ENCODE measurements around the gene MPG. TPM values are rescaled to one million over a fixed set of nuclear protein-coding genes. Genes with fewer than 3 reads are reported as not detected.

MPG gene
- total RNA-seq, 1 experiment from 2014 or later = 62.8 TPM

DNA sequence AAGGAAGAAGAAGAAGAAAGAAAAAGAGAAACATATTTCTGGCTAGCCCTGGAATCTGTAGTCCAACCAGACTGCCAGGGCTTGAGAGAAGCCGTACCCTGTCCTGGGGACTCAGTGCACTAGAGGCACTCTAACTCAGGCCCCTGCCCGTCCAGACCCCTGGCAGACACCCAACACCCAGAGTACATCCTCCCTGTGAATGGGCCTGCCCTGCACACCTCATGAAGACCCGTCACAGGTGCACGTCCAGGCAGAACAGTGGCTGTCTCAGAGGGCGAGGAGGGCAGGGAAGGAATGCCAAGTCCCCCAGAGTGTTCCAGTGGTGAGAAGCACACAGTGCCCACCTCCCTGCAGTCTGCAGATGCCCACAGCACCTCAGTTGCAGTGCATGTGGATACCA, 23.0 kb downstream of the MPG start:
- peaks cover 47% of the 10 kb centered on the region for H3K36me3 Mint-ChIP-seq (ENCODE audit: insufficient read depth, unreplicated experiment)
- TF ChIP-seq CTCF (IDR thresholded peaks at IDR 0.05; ENCODE audit: unreplicated experiment) = no peak
- CTCF ChIA-PET = no interaction called here

GRCh38 chr16:101586-101985, 23.6 kb downstream of the MPG start:
- CTCF ChIA-PET = interaction anchor here (0.9 to 1.5 kb wide), 3 partner anchors 9 to 36 kb away, joined by 3 to 8 read pairs (median 3); no protein-coding TSS in a partner anchor

More for the DNA sequence above, 23.0 kb downstream of the MPG start:
- Mint-ChIP-seq H3K4me3 (ENCODE audit: unreplicated experiment) (no peak overlapping the region), H3K27me3 (ENCODE audit: insufficient read depth, unreplicated experiment) (no peaks in the 10 kb centered on the region), H3K9me3 (ENCODE audit: unreplicated experiment) (no peaks in the 10 kb centered on the region), H3K27ac (ENCODE audit: low read depth, unreplicated experiment) (no peak overlapping the region), H3K4me1 (ENCODE audit: insufficient read depth, unreplicated experiment) (no peaks in the 10 kb centered on the region)
- BruUV-seq (replicated peaks) = no TSS peak
- intact Hi-C loops (cut with micrococcal nuclease) = no loop called here
- DNase-seq (ENCODE audit: unreplicated experiment) = no peak
- POLR2A ChIA-PET = no interaction called here

GRCh38 chr16:102060-102855, 24.2 kb downstream of the MPG start:
- H3K27me3 Mint-ChIP-seq (ENCODE audit: insufficient read depth, unreplicated experiment) = no peaks in the 10 kb centered on the region
- H3K4me1 Mint-ChIP-seq (ENCODE audit: insufficient read depth, unreplicated experiment) = no peaks in the 10 kb centered on the region

More at GRCh38 chr16:101586-101985, 23.6 kb downstream of the MPG start:
- no peaks in the 10 kb centered on the region for H3K4me1 Mint-ChIP-seq (ENCODE audit: insufficient read depth, unreplicated experiment)
- peaks cover 50% of the 10 kb centered on the region for H3K36me3 Mint-ChIP-seq (ENCODE audit: insufficient read depth, unreplicated experiment)
- intact Hi-C loops (cut with micrococcal nuclease) = no loop called here
- no peak overlapping the region for H3K4me3 Mint-ChIP-seq (ENCODE audit: unreplicated experiment)
- no peaks in the 10 kb centered on the region for H3K27me3 Mint-ChIP-seq (ENCODE audit: insufficient read depth, unreplicated experiment)
- no peak overlapping the region for H3K27ac Mint-ChIP-seq (ENCODE audit: low read depth, unreplicated experiment)
- DNase-seq (ENCODE audit: unreplicated experiment) = no peak
- no peaks in the 10 kb centered on the region for H3K9me3 Mint-ChIP-seq (ENCODE audit: unreplicated experiment)
- BruUV-seq (replicated peaks) = no TSS peak
- POLR2A ChIA-PET = interaction anchor here (0.6 kb wide), 1 partner anchor 347 kb away, joined by 3 read pairs; no protein-coding TSS in a partner anchor
- no peak for TF ChIP-seq CTCF (IDR thresholded peaks at IDR 0.05; ENCODE audit: unreplicated experiment)

More at GRCh38 chr16:102060-102855, 24.2 kb downstream of the MPG start:
- no peak overlapping the region for H3K27ac Mint-ChIP-seq (ENCODE audit: low read depth, unreplicated experiment)
- ChIA-PET POLR2A (interaction anchor here (0.6 kb wide), 1 partner anchor 346 kb away, joined by 3 read pairs; no protein-coding TSS in a partner anchor), CTCF (interaction anchor here (0.9 to 1.5 kb wide), 3 partner anchors 8 to 37 kb away, joined by 3 to 8 read pairs (median 3); no protein-coding TSS in a partner anchor)
- H3K4me3 Mint-ChIP-seq (ENCODE audit: unreplicated experiment) = no peak overlapping the region
- intact Hi-C loops (cut with micrococcal nuclease) = no loop called here
- BruUV-seq (replicated peaks) = no TSS peak
- no peaks in the 10 kb centered on the region for H3K9me3 Mint-ChIP-seq (ENCODE audit: unreplicated experiment)
- H3K36me3 Mint-ChIP-seq (ENCODE audit: insufficient read depth, unreplicated experiment) = peaks cover 57% of the 10 kb centered on the region
- no peak for DNase-seq (ENCODE audit: unreplicated experiment)
- no peak for TF ChIP-seq CTCF (IDR thresholded peaks at IDR 0.05; ENCODE audit: unreplicated experiment)

Data from MCF 10A (cell line).